Lower leg skin (tissue), 3 donors: Measurements from ENCODE around the gene SPATA3.

ENCODE experiments used
- POLR2A ChIP-seq, 2 donors: fragments of 450-650 bp; IDR thresholded peaks; one replicate each; pipeline ENCODE4 v1.6.1; 2016 to 2017; ENCODE audit warnings: antibody characterized with exemption in 2 of 2, mild to moderate bottlenecking in 1 of 2, moderate library complexity in 1 of 2
- TF ChIP-seq, protein P1 (sequence below), 3 donors: fragments of 450-650 bp; IDR thresholded peaks; one replicate each; pipeline ENCODE4 v1.5.1; 2016; ENCODE audit warnings: antibody characterized with exemption in 3 of 3, mild to moderate bottlenecking in 3 of 3, moderate library complexity in 2 of 3

GRCh38 chr2:230996661-230997060 is 740 bp downstream of the SPATA3 start:
- TF ChIP-seq, protein P1, sequence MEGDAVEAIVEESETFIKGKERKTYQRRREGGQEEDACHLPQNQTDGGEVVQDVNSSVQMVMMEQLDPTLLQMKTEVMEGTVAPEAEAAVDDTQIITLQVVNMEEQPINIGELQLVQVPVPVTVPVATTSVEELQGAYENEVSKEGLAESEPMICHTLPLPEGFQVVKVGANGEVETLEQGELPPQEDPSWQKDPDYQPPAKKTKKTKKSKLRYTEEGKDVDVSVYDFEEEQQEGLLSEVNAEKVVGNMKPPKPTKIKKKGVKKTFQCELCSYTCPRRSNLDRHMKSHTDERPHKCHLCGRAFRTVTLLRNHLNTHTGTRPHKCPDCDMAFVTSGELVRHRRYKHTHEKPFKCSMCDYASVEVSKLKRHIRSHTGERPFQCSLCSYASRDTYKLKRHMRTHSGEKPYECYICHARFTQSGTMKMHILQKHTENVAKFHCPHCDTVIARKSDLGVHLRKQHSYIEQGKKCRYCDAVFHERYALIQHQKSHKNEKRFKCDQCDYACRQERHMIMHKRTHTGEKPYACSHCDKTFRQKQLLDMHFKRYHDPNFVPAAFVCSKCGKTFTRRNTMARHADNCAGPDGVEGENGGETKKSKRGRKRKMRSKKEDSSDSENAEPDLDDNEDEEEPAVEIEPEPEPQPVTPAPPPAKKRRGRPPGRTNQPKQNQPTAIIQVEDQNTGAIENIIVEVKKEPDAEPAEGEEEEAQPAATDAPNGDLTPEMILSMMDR (IDR thresholded peaks at IDR 0.05) = no peak
- no peak for TF ChIP-seq POLR2A (IDR thresholded peaks at IDR 0.05)
